HG03558 (cell line): Measurements from ENCODE around the gene TTC33.
"Not testable (repeated sequence)": the region's sequence is repeated elsewhere in the genome, so short reads cannot be mapped to it uniquely, and the experiment has no call there.

Experiments
- ATAC-seq: cut with Tn5 transposase; IDR thresholded peaks from one replicate; pipeline ENCODE4 v1.9.1; 2021; ENCODE audit warnings: moderate number of reproducible peaks; ENCODE audit not compliant: unreplicated experiment; ENCODE audit errors: extremely low read depth

Gene TTC33

GRCh38 chr5:40755407-40756365 lies at the start of gene TTC33:
TSS of gene TTC33 (minus strand) at chr5:40755961. CDS start at chr5:40747018, 8,943 bp downstream.
- ATAC-seq = peak; percentile 89

GRCh38 chr5:40801771-40802562 lies 46.2 kb upstream of the TTC33 start:
- no peak for ATAC-seq

DNA sequence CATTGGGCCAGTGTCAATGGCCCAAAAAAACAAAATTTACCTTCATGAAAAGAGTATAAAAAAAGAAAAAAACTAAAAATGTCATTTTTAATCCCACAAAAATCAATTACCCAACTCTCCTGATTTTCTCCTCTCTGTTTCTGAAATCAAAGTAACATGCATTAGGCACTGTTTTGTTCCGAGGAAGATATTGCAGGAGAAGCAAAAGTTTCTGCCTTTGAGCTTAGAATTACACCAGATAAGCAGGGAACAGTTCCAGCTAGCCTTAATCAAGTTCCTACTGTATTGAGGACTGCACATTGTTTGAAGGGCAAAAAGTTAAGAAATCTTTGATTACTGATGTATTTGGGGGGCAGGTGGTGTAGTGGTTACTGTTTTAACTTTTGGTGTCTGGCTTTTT lies 43.5 kb upstream of the TTC33 start:
- ATAC-seq = no peak

- ATAC-seq = no peak
These were observed 43.0 kb upstream of the TTC33 start for GRCh38 chr5:40798801-40799210.

- ATAC-seq = peak; percentile 87
These were observed 42.4 kb upstream of the TTC33 start, which contains the start of gene PRKAA1 for GRCh38 chr5:40798012-40798800. TSS of gene PRKAA1 (minus strand) at chr5:40798374. CDS start at chr5:40798189, 185 bp downstream.

GRCh38 chr5:40797273-40798011 lies 41.7 kb upstream of the TTC33 start:
- peak; percentile 22 for ATAC-seq

- ATAC-seq = no peak
These were observed 40.7 kb upstream of the TTC33 start for GRCh38 chr5:40796487-40796889.

- ATAC-seq = not testable (repeated sequence)
These were observed 39.1 kb upstream of the TTC33 start for GRCh38 chr5:40794877-40795276.

GRCh38 chr5:40794340-40794739 lies 38.6 kb upstream of the TTC33 start:
- not testable (repeated sequence) for ATAC-seq

GRCh38 chr5:40792691-40793090 lies 36.9 kb upstream of the TTC33 start:
- not testable (repeated sequence) for ATAC-seq

DNA sequence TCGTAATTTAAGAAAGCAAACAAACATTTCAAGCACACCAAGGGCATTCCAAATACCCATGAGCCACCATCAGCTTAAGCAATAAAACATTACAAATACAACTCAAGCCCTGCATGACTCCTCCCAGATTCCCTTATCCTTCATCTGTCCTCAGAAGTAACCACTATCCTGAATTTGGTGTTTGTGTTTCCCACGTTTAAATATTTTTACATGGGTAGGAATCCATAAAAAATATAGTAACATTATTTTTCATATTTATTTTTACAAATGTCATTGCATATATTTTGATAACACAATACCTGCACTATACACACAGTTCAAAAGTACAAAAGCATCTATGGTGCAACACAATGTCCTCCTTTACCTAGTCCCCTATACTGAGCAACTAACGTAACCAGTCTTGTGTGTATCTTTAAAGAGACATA lies 36.0 kb upstream of the TTC33 start:
- no peak for ATAC-seq

DNA sequence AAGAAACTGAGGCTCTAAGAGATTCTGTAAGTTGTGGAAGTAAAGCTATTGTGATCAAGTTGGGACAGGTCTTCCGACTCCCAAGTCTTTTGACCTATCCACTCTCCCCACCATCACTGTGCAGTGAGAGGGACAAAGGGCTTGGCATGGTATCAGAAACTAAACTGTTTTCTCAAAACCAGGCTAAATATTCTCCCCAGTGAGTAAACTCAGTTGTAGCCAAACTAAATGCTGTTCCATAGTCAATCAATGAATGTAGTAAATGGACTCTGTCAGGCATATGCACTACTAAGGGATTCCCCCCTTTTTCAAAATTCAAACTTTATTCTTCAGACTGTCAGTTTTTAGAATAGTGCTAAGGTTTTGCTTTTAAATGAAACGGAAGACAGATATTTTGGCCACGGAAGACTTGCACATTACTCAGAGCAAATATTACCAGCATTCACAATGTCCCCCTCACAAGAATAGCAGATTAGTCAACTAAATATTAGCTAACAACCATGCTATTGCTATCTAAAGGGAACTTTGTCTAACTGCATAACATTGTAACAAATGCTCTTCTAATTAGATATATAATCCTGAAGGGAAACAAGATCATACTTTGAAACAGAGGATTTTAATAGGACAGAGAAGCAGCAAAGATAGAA lies 35.3 kb upstream of the TTC33 start:
- ATAC-seq = no peak

- ATAC-seq = not testable (repeated sequence)
These were observed 33.2 kb upstream of the TTC33 start for GRCh38 chr5:40788941-40789340.

GRCh38 chr5:40787986-40788385 lies 32.2 kb upstream of the TTC33 start:
- ATAC-seq = no peak

GRCh38 chr5:40786664-40787063 lies 30.9 kb upstream of the TTC33 start:
- not testable (repeated sequence) for ATAC-seq

DNA sequence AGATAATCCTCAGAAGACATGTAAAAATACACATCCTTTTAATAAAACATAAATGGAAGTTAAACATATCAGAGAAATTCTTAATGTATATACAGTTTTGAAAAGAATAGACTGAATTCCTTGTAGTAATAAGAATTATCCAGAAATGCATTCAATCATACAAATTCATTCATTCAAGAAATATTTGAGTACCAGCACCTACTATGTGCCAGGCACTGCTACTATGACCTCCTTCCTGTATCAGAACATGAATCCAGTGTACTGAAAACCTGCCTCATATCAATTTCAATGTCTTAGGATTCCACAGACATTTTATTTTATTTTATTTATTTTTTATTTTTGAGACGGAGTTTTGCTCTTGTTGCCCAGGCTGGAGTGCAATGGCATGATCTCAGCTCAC lies 29.2 kb upstream of the TTC33 start:
- no peak for ATAC-seq

- no peak for ATAC-seq
These were observed 28.4 kb upstream of the TTC33 start for GRCh38 chr5:40784027-40784653.

DNA sequence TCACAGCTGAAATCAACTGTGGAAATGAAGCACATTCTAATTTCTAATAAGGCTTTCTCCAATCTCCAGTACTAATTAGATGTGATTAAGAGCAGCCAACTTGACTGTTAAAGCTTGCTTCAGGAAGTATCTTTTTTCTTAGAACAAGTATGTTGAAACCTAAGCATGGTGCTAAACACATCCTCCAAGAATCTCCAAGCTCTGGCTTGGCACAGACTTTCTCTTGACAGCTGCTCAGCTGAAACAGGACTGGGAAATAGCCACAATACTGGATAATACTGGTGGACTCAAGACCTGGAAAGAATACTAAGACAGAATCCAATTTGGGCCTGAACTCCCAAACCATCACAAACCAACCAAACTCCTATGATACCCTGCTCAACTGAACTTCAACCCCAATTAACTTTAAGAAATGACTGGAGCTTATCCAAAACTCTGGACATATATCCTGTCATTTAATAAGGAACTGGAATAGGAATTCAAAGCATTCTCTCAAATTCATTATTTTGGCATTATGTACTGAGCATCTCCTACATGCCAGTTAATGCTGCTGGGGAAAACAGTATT lies 26.2 kb upstream of the TTC33 start:
- no peak for ATAC-seq
